ENCODE measurements around the gene ANKRD13C.

GRCh38 chr1:70354332-70355110, at the start of gene ANKRD13C:
- TF ChIP-seq ZNF138 (tag by site-specific recombination; IDR thresholded peaks at IDR 0.05; ENCODE audit: borderline replicate concordance) (no peak), ZNF580 (tag by site-specific recombination; IDR thresholded peaks at IDR 0.05) (peak; percentile 95), ZNF404 (tag by site-specific recombination; IDR thresholded peaks at IDR 0.05) (no peak), HIC1 (tag by site-specific recombination; IDR thresholded peaks at IDR 0.05) (no peak; the same call in 1 of the 2 replicates), ZNF239 (tag by site-specific recombination; IDR thresholded peaks at IDR 0.05) (no peak)
